ENCODE data around the gene XYLT1.
"Not testable (repeated sequence)": the region's sequence is repeated elsewhere in the genome, so short reads cannot be mapped to it uniquely, and the experiment has no call there.

Gene XYLT1, protein sequence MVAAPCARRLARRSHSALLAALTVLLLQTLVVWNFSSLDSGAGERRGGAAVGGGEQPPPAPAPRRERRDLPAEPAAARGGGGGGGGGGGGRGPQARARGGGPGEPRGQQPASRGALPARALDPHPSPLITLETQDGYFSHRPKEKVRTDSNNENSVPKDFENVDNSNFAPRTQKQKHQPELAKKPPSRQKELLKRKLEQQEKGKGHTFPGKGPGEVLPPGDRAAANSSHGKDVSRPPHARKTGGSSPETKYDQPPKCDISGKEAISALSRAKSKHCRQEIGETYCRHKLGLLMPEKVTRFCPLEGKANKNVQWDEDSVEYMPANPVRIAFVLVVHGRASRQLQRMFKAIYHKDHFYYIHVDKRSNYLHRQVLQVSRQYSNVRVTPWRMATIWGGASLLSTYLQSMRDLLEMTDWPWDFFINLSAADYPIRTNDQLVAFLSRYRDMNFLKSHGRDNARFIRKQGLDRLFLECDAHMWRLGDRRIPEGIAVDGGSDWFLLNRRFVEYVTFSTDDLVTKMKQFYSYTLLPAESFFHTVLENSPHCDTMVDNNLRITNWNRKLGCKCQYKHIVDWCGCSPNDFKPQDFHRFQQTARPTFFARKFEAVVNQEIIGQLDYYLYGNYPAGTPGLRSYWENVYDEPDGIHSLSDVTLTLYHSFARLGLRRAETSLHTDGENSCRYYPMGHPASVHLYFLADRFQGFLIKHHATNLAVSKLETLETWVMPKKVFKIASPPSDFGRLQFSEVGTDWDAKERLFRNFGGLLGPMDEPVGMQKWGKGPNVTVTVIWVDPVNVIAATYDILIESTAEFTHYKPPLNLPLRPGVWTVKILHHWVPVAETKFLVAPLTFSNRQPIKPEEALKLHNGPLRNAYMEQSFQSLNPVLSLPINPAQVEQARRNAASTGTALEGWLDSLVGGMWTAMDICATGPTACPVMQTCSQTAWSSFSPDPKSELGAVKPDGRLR

DNA sequence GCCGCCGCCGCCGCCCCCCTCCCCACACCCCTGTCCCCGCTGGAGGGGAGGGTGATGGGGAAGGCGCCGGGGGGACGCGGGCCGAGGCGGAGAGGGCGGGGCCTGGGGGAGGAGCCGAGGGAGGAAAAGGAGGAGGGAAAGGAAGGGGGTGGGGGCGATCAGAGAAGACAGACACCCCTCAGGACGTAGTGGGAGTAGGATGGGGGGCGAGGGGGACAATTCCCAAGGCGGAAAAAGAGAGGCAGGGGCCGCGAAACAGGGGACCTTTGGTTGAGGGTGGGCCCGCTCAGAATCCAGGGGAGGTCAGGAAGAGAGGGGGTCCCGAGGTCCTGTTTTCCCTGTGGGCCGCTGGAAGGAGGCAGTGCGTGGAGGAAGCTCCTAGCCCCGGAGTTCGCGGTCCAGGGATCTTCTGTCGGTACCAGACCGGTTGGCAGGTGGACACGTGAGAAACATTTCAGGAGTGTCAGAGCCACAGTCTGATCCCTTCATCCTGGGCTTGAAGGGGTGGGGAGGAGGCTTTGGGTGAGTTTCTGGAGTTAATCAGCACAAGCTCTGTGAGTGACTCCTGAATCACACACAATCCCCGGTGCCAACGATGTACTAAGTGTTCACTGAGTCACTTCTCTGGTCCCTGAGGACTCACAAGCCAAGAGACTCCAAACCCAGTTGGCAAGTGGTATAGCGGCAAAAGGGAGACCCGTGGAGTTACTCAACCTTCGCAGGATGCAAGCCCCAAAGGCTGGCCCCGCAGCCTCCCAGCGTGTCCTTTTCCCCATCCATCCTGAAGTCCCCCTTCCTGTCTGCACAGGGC is at the start of gene XYLT1:
Gene XYLT1, minus strand, starts transcription at position 53 of the 811 bp plus-strand sequence. CDS start 164 bp downstream, outside the sequence.
- peak; percentile 64 for DNase-seq

DNA sequence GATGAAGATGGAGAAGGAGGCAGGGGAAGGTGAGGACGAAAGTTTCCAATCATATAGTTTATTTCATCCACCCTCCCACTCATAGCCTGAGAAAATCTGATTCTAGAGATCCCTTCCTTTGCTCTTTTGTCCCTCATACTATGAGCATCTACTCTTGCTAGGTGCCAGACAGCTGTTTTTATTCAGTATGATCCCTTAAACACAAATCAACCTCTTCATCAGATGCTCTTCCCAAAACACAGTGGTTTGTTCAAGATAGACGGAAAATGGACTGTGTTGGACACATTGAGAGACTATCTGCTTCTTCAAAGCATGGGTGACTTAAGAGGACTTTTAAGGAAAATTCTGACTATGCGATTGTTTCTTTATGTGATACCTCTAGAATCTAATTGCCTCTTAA is 49.4 kb upstream of the XYLT1 start:
- DNase-seq = no peak

DNA sequence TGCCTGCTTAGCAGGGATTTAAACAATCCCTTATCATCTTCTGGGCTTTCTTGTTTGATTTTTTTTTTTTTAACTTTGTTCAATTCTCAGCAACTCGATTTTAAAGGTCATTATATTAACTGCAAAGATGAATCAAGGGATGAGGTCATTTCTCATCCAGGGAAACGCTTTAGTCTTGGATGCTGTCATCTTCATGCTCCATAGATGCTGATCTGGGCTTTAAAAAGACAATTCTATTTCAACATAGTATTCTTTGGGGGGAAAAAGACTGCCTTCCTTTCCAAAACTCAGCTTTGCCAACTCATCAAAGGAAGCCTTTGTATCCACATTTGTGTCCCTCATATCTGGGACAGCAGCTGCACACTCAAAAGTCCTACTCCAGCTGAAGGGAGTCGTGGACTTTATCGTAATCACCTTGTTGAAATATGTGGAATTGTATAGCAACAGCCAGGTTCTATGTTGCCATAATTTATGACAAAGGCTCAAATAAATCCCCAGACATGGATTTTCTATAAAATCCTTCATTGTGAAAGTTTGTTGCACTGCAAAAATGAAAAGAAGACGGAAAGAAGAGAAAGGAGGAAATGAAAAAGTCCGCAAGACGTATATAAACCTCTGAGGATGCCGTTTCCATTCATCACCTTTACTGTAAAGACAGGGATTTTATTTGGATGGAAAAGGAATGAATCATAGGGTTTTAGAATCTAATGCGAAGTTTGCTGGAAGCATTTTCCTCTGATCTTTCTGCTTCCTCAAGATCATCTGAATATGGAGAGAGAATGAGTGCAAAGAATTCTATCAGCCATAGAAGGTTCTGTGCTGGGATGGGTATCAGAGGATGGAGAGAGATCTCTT is 48.6 kb upstream of the XYLT1 start:
- no peak for DNase-seq

DNA sequence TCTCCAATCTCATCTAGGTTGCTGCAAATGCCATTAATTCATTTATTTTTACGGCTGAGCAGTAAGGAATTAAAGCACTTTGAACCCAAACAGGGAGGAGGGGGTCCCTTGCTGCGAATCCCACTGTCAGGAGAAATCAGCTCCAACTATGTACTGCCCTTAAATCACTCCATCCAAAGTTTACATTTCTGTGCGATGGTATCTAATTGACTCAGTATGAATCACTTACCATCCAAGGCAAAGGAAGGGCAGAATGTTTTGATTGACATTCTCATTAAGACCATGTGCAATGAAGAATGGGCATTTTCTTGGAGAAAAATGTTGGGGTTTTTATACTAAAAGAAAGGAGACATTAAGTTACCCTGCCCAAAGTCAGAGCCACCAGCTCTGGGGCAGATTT is 47.7 kb upstream of the XYLT1 start:
- DNase-seq = no peak

DNA sequence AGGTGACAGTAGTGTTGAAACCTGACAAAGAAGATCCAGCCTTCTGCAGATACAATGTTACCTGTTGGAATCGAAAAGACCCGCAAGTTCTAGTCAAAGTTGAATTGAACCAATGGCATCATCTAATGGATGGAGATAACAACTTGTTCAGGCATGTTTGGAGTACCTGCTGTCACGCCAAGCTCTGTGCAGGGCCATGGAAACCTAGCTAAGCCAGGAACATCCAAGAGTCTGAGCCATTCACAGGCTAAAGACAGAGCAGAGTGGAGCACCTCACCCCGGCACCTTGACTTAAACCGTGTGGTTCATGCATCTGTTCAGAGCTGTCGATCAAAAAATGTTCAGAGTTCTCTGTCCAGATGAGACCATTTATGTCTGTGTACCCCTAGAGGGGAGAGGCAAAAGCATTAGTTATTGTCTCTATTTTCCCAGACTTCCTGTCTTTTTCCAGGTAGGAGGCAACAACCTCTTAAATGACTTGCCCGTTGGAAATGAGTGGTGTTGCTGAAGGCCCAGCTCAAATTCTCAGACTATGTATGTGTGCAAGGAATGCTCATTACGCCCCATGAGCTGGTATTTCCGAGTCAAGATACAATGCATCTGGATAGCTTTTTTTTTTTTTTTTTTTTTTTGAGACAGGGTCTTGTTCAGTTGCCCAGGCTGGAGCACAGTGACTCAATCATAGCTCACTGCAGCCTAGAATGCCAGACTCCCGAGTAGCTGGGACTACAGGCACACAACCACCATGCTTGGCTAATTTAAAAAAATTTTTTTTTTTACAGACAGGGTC is 44.9 kb upstream of the XYLT1 start:
- DNase-seq = no peak

DNA sequence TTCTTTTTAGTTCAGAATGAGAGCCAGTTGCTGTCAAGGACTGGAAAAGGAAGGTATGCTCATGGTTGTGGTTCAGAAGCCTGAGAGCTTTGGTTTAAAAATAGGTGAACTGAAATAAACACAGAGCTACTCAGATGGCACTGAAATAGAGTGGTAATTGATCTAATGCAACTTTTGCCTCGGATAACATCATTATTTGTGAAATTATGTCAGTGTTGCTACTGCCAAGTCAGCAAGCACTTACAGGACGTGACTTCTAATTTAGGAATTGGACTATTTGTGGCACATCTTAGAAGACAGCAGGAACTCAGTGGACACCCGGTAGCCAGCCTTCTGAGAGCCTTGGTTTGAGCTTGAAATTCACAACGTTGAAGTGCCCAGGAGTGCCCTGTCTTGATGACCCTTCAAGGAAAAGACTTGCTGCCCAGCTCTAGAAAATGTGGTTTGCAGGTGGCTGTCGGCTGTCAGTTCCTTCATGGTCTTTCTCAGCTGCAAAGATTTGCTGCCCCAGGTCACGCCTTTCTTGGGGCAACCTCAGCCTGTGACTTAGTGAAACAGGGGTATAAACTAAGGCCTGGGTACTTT is 42.0 kb upstream of the XYLT1 start:
- DNase-seq = no peak

DNA sequence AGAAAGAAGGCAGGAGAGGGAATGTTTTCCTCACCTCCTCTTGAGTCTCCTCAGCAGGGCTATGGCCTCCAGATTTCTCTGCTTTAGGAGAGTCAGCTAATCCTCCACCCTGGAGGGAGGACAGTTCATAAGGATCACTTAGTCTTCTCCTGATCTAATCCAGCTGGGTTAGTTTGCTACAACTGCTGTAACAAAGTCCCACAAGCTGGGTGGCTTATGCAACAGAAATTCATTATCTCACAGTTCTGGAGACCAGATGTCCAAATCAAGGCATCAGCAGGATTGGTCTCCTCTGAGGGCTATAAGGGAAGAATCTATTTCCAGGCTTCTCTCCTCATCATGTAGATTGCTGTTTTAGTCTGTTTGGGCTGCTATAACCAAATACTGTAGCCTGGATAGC is 40.6 kb upstream of the XYLT1 start:
- DNase-seq = no peak

DNA sequence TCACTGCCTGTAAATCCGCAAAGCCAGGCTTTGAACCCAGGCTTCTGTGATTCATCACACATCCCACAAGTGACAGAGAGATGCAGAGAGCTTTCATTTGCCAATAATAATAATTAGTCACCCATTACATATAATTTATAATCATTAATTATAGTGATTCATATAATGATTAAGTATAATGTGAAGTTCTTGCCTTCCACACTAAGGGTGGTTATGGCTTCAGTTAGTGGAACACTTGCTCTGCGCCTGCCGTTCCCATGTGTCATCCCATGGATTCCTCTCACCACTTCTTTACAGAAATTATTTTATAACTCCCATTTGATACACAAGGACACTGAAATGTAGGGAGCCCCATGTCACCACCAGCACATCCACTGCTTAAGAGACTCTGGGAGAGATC is 39.8 kb upstream of the XYLT1 start:
- no peak for DNase-seq

DNA sequence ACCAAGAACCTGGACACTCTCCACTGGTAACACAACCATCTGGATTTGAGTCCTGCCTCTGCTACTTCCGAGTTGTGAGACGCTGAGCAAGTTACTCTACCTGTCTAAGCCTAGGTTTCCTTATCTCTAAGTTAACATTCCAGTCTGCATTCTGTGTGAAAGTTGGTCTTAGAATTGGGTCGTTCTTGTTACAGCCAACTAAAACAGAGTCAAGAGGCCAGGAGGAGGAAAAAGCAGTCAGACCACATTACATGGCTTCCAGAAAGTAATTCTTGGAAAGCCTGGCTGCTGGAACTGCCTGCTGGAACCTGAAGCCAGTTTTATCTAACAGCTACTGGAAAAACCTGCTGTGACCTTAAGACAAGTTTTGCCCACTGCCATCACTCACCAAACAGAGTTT is 38.4 kb upstream of the XYLT1 start:
- no peak for DNase-seq

DNA sequence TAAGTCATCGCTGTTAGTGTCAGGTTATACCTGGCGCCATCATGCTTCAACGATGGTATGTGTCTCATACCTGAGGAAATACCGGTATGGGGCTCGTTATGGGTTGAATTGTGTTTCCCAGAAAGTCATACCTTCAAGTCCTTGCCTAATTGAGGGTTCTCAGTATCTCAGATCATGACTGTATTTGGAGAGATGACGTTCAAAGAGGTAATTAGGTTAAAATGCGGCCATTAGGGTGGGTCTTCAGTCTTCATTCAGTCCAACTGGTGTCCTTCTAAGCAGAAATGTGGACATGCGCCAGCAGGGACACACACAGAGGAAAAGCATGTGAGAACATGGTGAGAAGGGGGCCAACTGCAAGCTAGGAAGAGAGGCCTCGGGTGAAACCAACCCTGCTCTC is 37.5 kb upstream of the XYLT1 start:
- no peak for DNase-seq

DNA sequence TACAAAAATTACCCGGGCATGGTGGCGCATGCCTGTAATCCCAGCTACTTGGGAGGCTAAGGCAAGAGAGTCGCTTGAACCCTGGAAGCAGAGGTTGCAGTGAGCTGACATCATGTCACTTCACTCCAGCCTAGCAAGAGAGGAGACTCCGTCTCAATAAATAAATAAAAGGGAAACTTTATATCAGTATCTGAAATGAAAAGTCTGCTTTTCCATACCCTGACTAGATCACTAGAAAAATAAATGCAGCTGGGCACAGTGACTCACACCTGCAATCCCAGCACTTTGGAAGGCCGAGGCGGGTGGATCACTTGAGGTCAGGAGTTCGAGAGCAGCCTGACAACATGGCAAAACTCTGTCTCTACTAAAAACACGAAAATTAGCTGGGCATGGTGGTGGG is 36.8 kb upstream of the XYLT1 start:
- DNase-seq = not testable (repeated sequence)

DNA sequence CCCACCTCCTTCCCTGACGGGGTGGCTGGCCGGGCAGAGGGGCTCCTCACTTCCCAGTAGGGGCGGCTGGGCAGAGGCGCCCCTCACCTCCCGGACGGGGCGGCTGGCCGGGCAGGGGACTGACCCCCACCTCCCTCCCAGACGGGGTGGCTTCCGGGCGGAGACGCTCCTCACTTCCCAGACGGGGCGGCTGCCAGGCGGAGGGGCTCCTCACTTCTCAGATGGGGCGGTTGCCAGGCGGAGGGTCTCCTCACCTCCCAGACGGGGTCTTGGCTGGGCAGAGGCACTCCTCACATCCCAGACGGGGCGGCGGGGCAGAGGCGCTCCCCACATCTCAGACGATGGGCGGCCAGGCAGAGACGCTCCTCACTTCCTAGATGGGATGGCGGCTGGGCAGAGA is 35.1 kb upstream of the XYLT1 start:
- not testable (repeated sequence) for DNase-seq

DNA sequence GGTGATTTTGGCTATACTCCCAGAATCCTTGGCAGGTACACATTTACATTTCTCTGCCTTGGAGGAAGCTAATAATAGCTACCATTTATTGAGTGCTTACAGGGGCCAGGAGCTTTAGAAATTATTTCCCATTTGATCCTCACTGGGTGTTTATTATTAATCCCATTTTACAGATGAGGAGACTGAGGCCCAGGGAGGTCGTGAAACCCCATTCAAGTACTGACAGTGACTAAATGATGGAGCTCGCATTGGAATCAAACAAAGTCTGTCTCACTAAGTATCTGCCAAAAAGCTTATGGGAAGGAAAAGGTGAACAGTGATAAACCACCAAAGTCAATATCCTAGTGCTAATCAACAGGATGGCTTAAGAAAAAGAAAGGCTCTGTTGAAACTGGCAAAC is 33.3 kb upstream of the XYLT1 start:
- DNase-seq = no peak

DNA sequence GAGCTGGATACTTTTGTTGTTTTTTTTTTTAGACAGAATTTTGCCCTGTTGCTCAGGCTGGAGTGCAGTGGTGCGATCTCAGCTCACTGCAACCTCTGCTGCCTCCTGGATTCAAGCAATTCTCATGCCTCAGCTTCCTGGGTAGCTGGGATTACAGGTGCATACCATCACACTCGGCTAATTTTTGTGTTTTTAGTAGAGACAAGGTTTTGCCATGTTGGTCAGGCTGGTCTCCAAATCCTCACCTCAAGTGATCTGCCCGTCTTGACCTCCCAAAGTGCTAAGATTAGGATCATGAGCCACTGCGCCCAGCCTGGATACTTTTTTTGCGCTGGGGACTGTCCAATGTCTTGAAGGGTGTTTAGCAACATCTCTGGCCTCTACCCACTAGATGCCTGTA is 32.6 kb upstream of the XYLT1 start:
- DNase-seq = no peak

DNA sequence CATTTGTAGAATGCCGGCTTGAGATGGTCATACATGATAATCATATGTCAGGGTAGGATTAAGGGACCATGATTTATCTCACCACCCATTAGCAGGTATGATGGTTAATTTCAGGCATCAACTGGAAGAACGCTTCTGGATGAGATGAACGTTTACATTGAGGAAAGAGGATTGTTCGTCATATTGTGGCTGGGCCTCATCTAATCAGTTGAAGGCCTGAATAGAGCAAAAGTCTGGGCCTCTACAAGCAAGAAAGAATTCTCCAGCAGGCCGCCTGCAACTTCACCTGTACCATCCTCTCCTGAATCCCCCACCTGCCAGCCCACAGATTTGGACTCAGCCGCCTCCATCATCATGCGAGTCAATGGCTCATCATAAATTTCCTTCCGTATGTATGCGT is 30.6 kb upstream of the XYLT1 start:
- no peak for DNase-seq

DNA sequence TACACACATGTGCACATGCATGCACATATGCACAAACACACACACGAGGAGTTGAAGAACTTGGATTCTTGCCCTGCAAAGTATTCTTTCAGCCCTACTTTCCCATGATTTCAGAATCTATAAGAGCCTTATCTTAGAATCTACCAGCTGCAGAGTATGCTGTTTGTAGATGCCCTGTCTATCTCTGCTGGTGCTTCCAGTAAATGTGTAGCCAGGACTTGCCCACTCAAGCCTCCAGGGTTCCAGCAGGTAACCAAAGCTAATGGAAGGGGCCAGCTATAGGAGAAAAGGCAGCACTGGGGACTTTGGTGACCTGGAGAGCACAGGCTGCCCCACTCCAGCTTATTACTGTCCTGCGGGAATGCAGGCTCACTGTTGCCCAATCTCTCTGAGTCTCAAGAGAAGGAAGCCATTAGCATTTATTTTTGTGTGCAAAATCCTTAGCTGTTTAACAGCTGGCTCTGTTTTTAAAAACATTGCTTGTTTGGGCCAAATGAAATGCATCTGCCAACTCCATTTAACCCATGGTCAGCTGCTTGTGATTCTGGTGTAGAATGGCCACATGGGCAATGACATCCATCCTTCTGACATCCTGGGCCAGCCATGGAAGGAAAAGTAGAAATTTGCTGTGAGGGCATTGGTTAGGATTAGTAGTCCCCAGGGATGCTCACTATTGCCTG is 28.6 kb upstream of the XYLT1 start:
- no peak for DNase-seq

DNA sequence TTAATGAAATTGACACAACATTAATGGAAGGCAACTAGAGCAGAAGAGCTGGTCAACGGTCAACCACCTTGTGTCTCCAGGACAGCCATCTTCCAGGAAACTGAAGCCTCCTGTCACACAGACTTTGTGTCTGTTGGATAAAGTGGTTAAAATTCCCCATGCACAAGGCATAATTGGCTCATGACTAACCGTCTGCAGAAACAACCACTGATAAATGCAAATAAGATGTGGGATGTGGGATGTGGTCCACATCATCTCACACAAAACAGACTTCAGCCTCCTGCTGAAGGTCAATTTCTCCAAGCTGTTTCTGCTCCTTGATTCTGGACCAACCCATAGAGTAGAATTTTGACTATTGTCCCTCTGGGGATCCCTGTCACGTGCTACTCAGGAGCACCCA is 26.9 kb upstream of the XYLT1 start:
- no peak for DNase-seq

DNA sequence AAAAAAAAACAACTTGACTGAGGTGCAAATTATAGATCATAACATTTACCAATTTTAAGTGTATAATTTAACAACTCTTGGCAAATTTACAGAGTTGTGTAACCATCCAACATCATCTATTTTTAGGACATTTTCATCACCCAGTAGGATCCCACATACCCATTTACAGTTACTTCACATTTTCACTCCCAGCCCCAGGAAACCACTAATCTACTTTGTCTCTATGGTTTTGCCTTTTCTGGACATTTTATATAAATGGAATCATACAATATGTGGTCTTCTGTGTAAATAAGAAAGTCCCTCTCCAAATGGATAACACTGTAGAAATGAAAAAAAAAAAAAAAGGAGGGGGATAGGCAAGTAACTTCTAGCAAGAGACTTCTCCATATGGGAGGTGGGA is 26.1 kb upstream of the XYLT1 start:
- DNase-seq = no peak

DNA sequence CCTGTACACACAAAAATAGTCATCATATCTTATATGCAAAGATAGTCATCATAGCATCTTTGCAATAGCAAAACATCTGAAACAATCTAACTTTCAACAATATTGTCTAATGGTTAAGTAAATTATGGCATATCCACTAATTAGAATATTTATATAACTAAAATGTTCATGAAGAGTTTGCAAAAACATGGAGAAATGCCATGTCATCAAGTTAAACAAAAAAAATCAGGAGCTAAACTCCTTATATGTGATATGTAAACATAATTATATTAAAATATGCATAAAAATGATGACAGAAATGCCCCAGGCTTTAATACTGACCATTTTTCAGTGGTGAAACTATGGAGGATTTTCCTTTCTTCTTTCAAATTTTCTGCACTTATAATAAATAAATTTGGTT is 22.3 kb upstream of the XYLT1 start:
- no peak for DNase-seq

DNA sequence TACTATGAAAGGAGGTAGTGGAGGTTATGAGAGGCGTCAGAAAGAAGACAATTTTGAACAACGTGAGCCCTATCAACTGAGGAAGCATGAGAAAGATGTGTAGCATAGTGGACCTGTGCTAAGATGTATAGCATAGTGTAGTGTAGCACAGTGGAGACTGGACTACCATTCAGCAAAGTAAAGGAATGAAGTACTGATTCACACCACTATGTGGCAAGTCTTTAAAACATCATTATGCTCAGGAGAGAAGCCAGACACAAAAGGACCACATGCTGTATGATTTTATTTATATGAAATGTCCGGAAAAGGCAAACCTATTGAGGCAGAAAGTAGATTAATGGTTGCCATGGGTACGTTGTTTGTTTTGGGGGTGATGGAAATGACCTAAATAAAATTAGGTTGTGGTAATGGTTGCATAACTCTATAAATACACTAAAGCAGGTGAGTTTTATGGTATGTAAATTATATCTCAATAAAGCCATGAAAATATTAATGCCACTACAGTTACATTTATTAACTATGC is 20.4 kb upstream of the XYLT1 start:
- no peak for DNase-seq
